Liver (tissue), 3 donors: ENCODE measurements around the gene TAS1R2.

Source experiments
- EGR1 ChIP-seq, 2 donors: IDR thresholded peaks; 2 replicates each; pipeline ENCODE4 v1.6.1; 2016 to 2018; ENCODE audit warnings: antibody characterized with exemption in 2 of 2, low read depth in 2 of 2
- FOXA1 ChIP-seq: IDR thresholded peaks from 2 replicates; pipeline ENCODE4 v1.6.1; 2016; ENCODE audit warnings: antibody characterized with exemption
- HNF4G ChIP-seq: IDR thresholded peaks from 2 replicates; pipeline ENCODE4 v1.6.1; 2016; ENCODE audit warnings: antibody characterized with exemption
- RAD21 ChIP-seq, 2 donors: IDR thresholded peaks; 2 replicates each; pipeline ENCODE4 v1.6.1; 2016; ENCODE audit warnings: antibody characterized with exemption in 2 of 2, mild to moderate bottlenecking in 2 of 2
- RXRA ChIP-seq, 2 donors: IDR thresholded peaks; 2 replicates each; pipeline ENCODE4 v1.6.1; 2017 to 2018; ENCODE audit warnings: antibody characterized with exemption in 2 of 2, mild to moderate bottlenecking in 1 of 2
- TF ChIP-seq, protein P1 (sequence below): fragments of 150-350 bp; IDR thresholded peaks from 2 replicates; pipeline ENCODE4 v1.5.1; 2017; ENCODE audit warnings: improper control_type of control experiment, low read depth, low read length; ENCODE audit not compliant: missing input control
- TF ChIP-seq, protein P2 (sequence below): IDR thresholded peaks from 2 replicates; pipeline ENCODE4 v1.6.1; 2016; ENCODE audit warnings: antibody characterized with exemption, mild to moderate bottlenecking
- TF ChIP-seq, protein P3 (sequence below): IDR thresholded peaks from 2 replicates; pipeline ENCODE4 v1.6.1; 2016; ENCODE audit warnings: antibody characterized with exemption
- donor health status: healthy.
- donor health status: healthy.

DNA sequence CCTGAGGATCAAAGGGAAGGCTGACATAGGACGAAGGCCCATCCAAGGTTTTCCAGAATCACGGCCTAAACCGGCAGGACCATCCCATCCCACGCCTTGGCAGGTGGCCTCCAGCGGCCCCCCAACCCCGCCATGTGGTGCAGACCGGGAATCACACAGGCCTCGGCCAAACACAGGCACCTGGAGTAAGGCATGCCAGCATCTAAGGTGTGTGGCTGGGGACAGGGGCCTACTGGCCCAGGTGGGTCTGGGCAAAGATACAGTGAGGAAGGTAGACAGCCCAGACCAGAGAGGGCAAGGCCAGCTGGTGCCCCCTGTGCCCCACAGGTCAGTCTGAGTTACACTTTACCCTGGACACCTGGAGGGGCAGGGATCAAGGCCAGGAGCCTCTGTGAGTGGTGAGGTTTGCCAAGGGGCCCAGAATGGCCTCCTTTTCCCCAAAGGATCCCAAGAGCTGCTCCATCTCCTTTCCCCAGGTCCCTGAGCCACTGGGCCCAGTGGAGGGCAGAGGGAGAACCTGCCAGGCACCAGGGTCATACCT lies 12.7 kb upstream of the TAS1R2 start:
- TF ChIP-seq EGR1 (IDR thresholded peaks at IDR 0.05; ENCODE audit: low read depth in 2 of 2) (no peak), RXRA (IDR thresholded peaks at IDR 0.05) (no peak), FOXA1 (no peak), HNF4G (no peak), RAD21 (IDR thresholded peaks at IDR 0.05) (no peak)
- TF ChIP-seq, protein P1, sequence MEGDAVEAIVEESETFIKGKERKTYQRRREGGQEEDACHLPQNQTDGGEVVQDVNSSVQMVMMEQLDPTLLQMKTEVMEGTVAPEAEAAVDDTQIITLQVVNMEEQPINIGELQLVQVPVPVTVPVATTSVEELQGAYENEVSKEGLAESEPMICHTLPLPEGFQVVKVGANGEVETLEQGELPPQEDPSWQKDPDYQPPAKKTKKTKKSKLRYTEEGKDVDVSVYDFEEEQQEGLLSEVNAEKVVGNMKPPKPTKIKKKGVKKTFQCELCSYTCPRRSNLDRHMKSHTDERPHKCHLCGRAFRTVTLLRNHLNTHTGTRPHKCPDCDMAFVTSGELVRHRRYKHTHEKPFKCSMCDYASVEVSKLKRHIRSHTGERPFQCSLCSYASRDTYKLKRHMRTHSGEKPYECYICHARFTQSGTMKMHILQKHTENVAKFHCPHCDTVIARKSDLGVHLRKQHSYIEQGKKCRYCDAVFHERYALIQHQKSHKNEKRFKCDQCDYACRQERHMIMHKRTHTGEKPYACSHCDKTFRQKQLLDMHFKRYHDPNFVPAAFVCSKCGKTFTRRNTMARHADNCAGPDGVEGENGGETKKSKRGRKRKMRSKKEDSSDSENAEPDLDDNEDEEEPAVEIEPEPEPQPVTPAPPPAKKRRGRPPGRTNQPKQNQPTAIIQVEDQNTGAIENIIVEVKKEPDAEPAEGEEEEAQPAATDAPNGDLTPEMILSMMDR, result no peak
- TF ChIP-seq, protein P2, sequence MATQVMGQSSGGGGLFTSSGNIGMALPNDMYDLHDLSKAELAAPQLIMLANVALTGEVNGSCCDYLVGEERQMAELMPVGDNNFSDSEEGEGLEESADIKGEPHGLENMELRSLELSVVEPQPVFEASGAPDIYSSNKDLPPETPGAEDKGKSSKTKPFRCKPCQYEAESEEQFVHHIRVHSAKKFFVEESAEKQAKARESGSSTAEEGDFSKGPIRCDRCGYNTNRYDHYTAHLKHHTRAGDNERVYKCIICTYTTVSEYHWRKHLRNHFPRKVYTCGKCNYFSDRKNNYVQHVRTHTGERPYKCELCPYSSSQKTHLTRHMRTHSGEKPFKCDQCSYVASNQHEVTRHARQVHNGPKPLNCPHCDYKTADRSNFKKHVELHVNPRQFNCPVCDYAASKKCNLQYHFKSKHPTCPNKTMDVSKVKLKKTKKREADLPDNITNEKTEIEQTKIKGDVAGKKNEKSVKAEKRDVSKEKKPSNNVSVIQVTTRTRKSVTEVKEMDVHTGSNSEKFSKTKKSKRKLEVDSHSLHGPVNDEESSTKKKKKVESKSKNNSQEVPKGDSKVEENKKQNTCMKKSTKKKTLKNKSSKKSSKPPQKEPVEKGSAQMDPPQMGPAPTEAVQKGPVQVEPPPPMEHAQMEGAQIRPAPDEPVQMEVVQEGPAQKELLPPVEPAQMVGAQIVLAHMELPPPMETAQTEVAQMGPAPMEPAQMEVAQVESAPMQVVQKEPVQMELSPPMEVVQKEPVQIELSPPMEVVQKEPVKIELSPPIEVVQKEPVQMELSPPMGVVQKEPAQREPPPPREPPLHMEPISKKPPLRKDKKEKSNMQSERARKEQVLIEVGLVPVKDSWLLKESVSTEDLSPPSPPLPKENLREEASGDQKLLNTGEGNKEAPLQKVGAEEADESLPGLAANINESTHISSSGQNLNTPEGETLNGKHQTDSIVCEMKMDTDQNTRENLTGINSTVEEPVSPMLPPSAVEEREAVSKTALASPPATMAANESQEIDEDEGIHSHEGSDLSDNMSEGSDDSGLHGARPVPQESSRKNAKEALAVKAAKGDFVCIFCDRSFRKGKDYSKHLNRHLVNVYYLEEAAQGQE, result no peak
- TF ChIP-seq, protein P3, sequence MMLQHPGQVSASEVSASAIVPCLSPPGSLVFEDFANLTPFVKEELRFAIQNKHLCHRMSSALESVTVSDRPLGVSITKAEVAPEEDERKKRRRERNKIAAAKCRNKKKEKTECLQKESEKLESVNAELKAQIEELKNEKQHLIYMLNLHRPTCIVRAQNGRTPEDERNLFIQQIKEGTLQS, result no peak
